HCT116 (cell line): ENCODE results near the gene TUBA8. TPM values are rescaled to one million over a fixed set of nuclear protein-coding genes. Genes with fewer than 3 reads are reported as not detected.
A peak's percentile ranks its signal among the peaks of the same experiment; 100 is the strongest.

Experiments used
- ATAC-seq: fragments of 200-7000 bp; cut with Tn5 transposase; 2 replicates; pipeline ENCODE4 v1.9.1; 2020; ENCODE audit warnings: mild to moderate bottlenecking, moderate library complexity
- BruUV-seq: library from RNA; stranded (reverse); fragments of 400-500 nt; replicated peaks from 2 replicates; lab custom pipeline; 2021; lab: Mats Ljungman, UMichigan
- CTCF ChIA-PET: fragments of 300-600 bp; sonication (Branson Sonifier 250); formaldehyde crosslinking; loops from one replicate; lab custom pipeline; 2021; ENCODE audit warnings: antibody characterized with exemption; lab: Charles Lee
- POLR2A ChIA-PET: fragments of 300-600, 350-600 bp; sonication (Branson Sonifier 250); formaldehyde crosslinking; loops from one replicate; lab custom pipeline; 2021; ENCODE audit warnings: antibody characterized with exemption; lab: Charles Lee
- RAD21 ChIA-PET, 2 experiments: fragments of 300-600 bp; sonication (Branson Sonifier 250); formaldehyde crosslinking; loops; one replicate each; lab custom pipeline; 2023; ENCODE audit warnings: low total read pairs in 2 of 2; ENCODE audit not compliant: uncharacterized antibody in 2 of 2, unreplicated experiment in 2 of 2, low non-redundant PET in 1 of 2; lab: Charles Lee
- DNase-seq: peaks from one replicate; pipeline ENCODE4 v3.0.0-alpha.2; 2010; ENCODE audit warnings: low read depth, low spot score
- H2AFZ ChIP-seq: fragments of 200-600 bp; shearing (Covaris generic), sonication (generic); 2 replicates; pipeline ENCODE4 v1.6.1; 2017; ENCODE audit warnings: low read depth, mixed run types, mixed read lengths, antibody characterized with exemption, low read length; ENCODE audit not compliant: poor library complexity, severe bottlenecking
- H3K27ac ChIP-seq: 2 replicates; pipeline ENCODE4 v1.5.1; 2012; ENCODE audit warnings: low read depth, low read length
- H3K27me3 ChIP-seq: fragments of 200-600 bp; sonication (generic); 2 replicates; pipeline ENCODE4 v1.6.1; 2016; ENCODE audit warnings: mixed run types, low read length, mixed read lengths; ENCODE audit not compliant: insufficient read depth
- H3K36me3 ChIP-seq, 2 experiments: fragments of 200-500 bp in 1 of 2; fragments of 200-600 bp in 1 of 2; sonication (Bioruptor generic) in 1 of 2; sonication (generic) in 1 of 2; 2 replicates each; pipeline versions ENCODE4 v1.5.1 to v1.6.1; 2014 to 2016; ENCODE audit warnings: low read length in 2 of 2, inconsistent platforms in 1 of 2, mixed read lengths in 1 of 2, mixed run types in 1 of 2; ENCODE audit not compliant: insufficient read depth in 2 of 2, control insufficient read depth in 1 of 2
- H3K4me1 ChIP-seq, 2 experiments: fragments of 200-600 bp in 1 of 2; sonication (generic) in 1 of 2; 2 replicates each; pipeline versions ENCODE4 v1.5.1 to v1.6.1; 2012 to 2017; ENCODE audit warnings: low read length in 2 of 2, inconsistent platforms in 1 of 2, mild to moderate bottlenecking in 1 of 2, mixed read lengths in 1 of 2, mixed run types in 1 of 2, moderate library complexity in 1 of 2; ENCODE audit not compliant: insufficient read depth in 2 of 2, control insufficient read depth in 1 of 2
- H3K4me2 ChIP-seq: fragments of 200-600 bp; sonication (generic); 2 replicates; pipeline ENCODE4 v1.6.1; 2017; ENCODE audit warnings: mixed run types, low read length, mixed read lengths
- H3K4me3 ChIP-seq, 2 experiments: fragments of 200-600 bp in 1 of 2; sonication (generic) in 1 of 2; replicated peaks in 1 of 2; 2 replicates each; pipeline ENCODE4 v1.5.1; 2011 to 2016; ENCODE audit warnings: low read length in 2 of 2, control low read depth in 1 of 2, low read depth in 1 of 2, mild to moderate bottlenecking in 1 of 2, mixed read lengths in 1 of 2, mixed run types in 1 of 2
- H3K79me2 ChIP-seq: fragments of 200-600 bp; sonication (generic); 2 replicates; pipeline ENCODE4 v1.6.1; 2017; ENCODE audit warnings: mild to moderate bottlenecking, mixed run types, low read length, moderate library complexity, mixed read lengths; ENCODE audit not compliant: insufficient read depth
- H3K9ac ChIP-seq: fragments of 200-600 bp; sonication (generic); 2 replicates; pipeline ENCODE4 v1.6.1; 2016; ENCODE audit warnings: low read length, mixed read lengths
- H3K9me2 ChIP-seq: fragments of 200-600 bp; sonication (generic), shearing (Covaris generic); 2 replicates; pipeline ENCODE4 v1.6.1; 2017; ENCODE audit warnings: mixed run types, mild to moderate bottlenecking, moderate library complexity; ENCODE audit not compliant: insufficient read depth
- H3K9me3 ChIP-seq, 2 experiments: fragments of 200-500 bp in 1 of 2; fragments of 200-600 bp in 1 of 2; sonication (Bioruptor generic) in 1 of 2; sonication (generic) in 1 of 2; 2 replicates each; pipeline ENCODE4 v1.6.1; 2014 to 2017; ENCODE audit warnings: low read length in 2 of 2, mixed read lengths in 2 of 2, inconsistent platforms in 1 of 2, low read depth in 1 of 2, mild to moderate bottlenecking in 1 of 2, mixed run types in 1 of 2, moderate library complexity in 1 of 2; ENCODE audit not compliant: control insufficient read depth in 1 of 2, insufficient read depth in 1 of 2
- H4K20me1 ChIP-seq: fragments of 200-600 bp; sonication (generic), shearing (Covaris generic); 2 replicates; pipeline ENCODE4 v1.6.1; 2017; ENCODE audit warnings: mixed run types, mild to moderate bottlenecking, moderate library complexity; ENCODE audit not compliant: insufficient read depth
- CBX3 ChIP-seq: IDR thresholded peaks from 2 replicates; pipeline ENCODE4 v1.6.1; 2012; ENCODE audit warnings: low read depth
- CEBPB ChIP-seq: IDR thresholded peaks from 2 replicates; pipeline ENCODE4 v1.6.1; 2012; ENCODE audit warnings: low read depth
- EZH2 ChIP-seq: fragments of 200-600 bp; sonication (generic); IDR thresholded peaks from 2 replicates; pipeline ENCODE4 v1.6.1; 2017; ENCODE audit warnings: antibody characterized with exemption, mixed run types
- EZH2phosphoT487 ChIP-seq: fragments of 200-600 bp; IDR thresholded peaks from 2 replicates; pipeline ENCODE4 v1.6.1; 2018; ENCODE audit warnings: antibody characterized with exemption, borderline replicate concordance
- FOSL1 ChIP-seq: IDR thresholded peaks from 2 replicates; pipeline ENCODE4 v1.6.1; 2012; ENCODE audit warnings: low read depth
- JUND ChIP-seq: IDR thresholded peaks from 2 replicates; pipeline ENCODE4 v1.6.1; 2012
- RAD21 ChIP-seq: IDR thresholded peaks from 2 replicates; pipeline ENCODE4 v1.6.1; 2012; ENCODE audit warnings: low read depth, mild to moderate bottlenecking
- SIN3A ChIP-seq: IDR thresholded peaks from 2 replicates; pipeline ENCODE4 v1.6.1; 2012; ENCODE audit warnings: low read depth
- SP1 ChIP-seq: IDR thresholded peaks from 2 replicates; pipeline ENCODE4 v1.6.1; 2012; ENCODE audit warnings: low read depth
- SRF ChIP-seq: IDR thresholded peaks from 2 replicates; pipeline ENCODE4 v1.6.1; 2012; ENCODE audit warnings: low read depth
- TCF7L2 ChIP-seq: IDR thresholded peaks from 2 replicates; pipeline ENCODE4 v1.7.0; 2011; ENCODE audit warnings: borderline replicate concordance, inconsistent platforms; ENCODE audit not compliant: insufficient read depth, insufficient read length; ENCODE audit errors: extremely low read depth
- intact Hi-C: fragments of 100-400 bp; cut with micrococcal nuclease; formaldehyde crosslinking; loops from 2 replicates; pipeline ENCODE4 v1.10.0; 2022
- total RNA-seq: library from RNA; stranded (reverse); gene quantifications from one replicate; pipeline ENCODE4 v1.2.1, GENCODE V29; 2021; ENCODE audit not compliant: unreplicated experiment
- TF ChIP-seq, protein P1 (sequence below): IDR thresholded peaks from 2 replicates; pipeline ENCODE4 v1.6.1; 2012
- TF ChIP-seq, protein P2 (sequence below): IDR thresholded peaks from 2 replicates; pipeline ENCODE4 v1.6.1; 2012
- TF ChIP-seq, protein P3 (sequence below), 3 experiments: fragments of 200-600 bp in 1 of 3; sonication (generic) in 1 of 3; IDR thresholded peaks in 2 of 3; conservative IDR thresholded peaks in 1 of 3; 2 replicates each; pipeline ENCODE4 v1.5.1; 2012 to 2017; ENCODE audit warnings: low read depth in 2 of 3, low read length in 2 of 3, antibody characterized with exemption in 1 of 3, borderline replicate concordance in 1 of 3, control low read depth in 1 of 3, mild to moderate bottlenecking in 1 of 3, mixed read lengths in 1 of 3, mixed run types in 1 of 3, moderate library complexity in 1 of 3; ENCODE audit not compliant: insufficient read depth in 1 of 3

Gene TUBA8
- total RNA-seq, 1 experiment from 2014 or later: 2.3 TPM

DNA sequence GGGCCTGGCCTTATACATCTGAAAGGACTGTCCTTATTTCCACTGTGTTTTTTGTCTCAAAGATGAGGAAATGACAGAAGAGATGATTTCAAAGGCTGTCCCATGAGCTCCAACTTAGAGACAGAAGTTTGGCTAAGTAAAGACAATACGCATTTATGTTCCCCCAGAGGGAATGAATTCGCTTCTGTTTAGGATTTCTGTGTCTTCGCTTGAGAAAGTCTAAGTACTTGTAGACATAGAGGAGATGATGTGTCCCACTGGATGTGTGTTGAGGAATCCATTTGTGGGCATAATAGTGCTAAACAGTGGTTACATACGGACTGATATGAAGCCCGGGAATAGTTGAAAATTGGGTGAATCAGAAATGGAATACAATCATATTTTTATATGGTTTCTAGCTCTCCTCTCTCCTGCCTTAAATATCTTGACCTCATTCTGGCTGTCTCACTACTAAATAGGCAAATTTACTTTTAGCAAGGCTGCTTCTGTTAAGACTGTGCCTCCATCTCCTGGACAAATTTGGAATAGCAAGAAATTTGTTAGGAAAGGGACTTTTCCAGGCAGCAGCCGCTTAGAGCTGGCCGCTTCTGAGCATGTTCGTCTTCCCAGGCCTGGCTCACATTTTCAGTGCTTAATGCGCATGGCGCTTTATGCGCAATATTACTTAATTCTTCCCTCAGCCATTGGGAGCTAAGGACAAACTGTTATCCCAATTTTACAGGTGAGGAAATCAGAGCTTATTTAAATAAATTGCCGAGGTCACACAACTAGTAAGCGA is 34.7 kb upstream of the TUBA8 start:
- TF ChIP-seq EZH2phosphoT487 (no peak), SIN3A (no peak), CEBPB (no peak), SRF (0 out of 2 replicates have a peak, but pooled peaks have one; percentile 38), CBX3 (no peak), RAD21 (peak; percentile 94), JUND (no peak), TCF7L2 (no peak), EZH2 (no peak), FOSL1 (no peak), SP1 (peak; percentile 21; the same call in 1 of the 2 replicates)
- TF ChIP-seq, protein P1, sequence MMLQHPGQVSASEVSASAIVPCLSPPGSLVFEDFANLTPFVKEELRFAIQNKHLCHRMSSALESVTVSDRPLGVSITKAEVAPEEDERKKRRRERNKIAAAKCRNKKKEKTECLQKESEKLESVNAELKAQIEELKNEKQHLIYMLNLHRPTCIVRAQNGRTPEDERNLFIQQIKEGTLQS: no peak
- TF ChIP-seq, protein P2, sequence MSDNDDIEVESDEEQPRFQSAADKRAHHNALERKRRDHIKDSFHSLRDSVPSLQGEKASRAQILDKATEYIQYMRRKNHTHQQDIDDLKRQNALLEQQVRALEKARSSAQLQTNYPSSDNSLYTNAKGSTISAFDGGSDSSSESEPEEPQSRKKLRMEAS: peak; percentile 32; the same call in 1 of the 2 replicates
- TF ChIP-seq, protein P3, sequence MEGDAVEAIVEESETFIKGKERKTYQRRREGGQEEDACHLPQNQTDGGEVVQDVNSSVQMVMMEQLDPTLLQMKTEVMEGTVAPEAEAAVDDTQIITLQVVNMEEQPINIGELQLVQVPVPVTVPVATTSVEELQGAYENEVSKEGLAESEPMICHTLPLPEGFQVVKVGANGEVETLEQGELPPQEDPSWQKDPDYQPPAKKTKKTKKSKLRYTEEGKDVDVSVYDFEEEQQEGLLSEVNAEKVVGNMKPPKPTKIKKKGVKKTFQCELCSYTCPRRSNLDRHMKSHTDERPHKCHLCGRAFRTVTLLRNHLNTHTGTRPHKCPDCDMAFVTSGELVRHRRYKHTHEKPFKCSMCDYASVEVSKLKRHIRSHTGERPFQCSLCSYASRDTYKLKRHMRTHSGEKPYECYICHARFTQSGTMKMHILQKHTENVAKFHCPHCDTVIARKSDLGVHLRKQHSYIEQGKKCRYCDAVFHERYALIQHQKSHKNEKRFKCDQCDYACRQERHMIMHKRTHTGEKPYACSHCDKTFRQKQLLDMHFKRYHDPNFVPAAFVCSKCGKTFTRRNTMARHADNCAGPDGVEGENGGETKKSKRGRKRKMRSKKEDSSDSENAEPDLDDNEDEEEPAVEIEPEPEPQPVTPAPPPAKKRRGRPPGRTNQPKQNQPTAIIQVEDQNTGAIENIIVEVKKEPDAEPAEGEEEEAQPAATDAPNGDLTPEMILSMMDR (IDR thresholded peaks at IDR 0.05 in 2 of 3, conservative IDR thresholded peaks at IDR 0.05 in 1 of 3; ENCODE audit: borderline replicate concordance in 1 of 3, insufficient read depth in 1 of 3, low read depth in 2 of 3, low read length in 2 of 3): peak; percentile 76 to 89 (median 88)
- no peaks in the 10 kb centered on the region for H3K9me2 ChIP-seq
- peak; percentile 26; the same call in 1 of the 2 replicates for ATAC-seq
- H3K9ac ChIP-seq: no peak overlapping the region
- H3K9me3 ChIP-seq: no peaks in the 10 kb centered on the region
- intact Hi-C loops: loop anchor here (1.0 to 2.0 kb wide), 5 partner anchors 75 to 517 kb away; no protein-coding TSS in a partner anchor
- RAD21 ChIA-PET: interaction anchor here (0.8 to 1.6 kb wide), 8 partner anchors 11 to 517 kb away, joined by 3 to 12 read pairs (median 4); no protein-coding TSS in a partner anchor
- peaks cover 14 to 23% of the 10 kb centered on the region in 2 experiments for H3K4me1 ChIP-seq
- H3K4me3 ChIP-seq: no peak overlapping the region
- POLR2A ChIA-PET: interaction anchor here (0.9 to 1.3 kb wide), 4 partner anchors 13 to 247 kb away, joined by 3 to 4 read pairs (median 3); partner anchors contain the start of gene USP18
- peaks cover 6 to 7% of the 10 kb centered on the region in 2 experiments; a peak in 3 of 4 replicates for H3K36me3 ChIP-seq
- peaks cover 22% of the 10 kb centered on the region for H3K79me2 ChIP-seq
- peak; percentile 75 for DNase-seq
- H3K27ac ChIP-seq: no peak overlapping the region
- H3K27me3 ChIP-seq: no peaks in the 10 kb centered on the region; the same call in 1 of the 2 replicates
- H4K20me1 ChIP-seq: no peaks in the 10 kb centered on the region
- H2AFZ ChIP-seq: no peak overlapping the region
- CTCF ChIA-PET: interaction anchor here (0.7 to 4.1 kb wide), 36 partner anchors 10 to 1001 kb away, joined by 3 to 121 read pairs (median 4); partner anchors contain the start of genes MICAL3 and USP18
- BruUV-seq: no TSS peak
- H3K4me2 ChIP-seq: peak overlapping the region; percentile 77
